K562 (cell line): ENCODE measurements around the gene ENOSF1. TPM values are rescaled to one million over a fixed set of nuclear protein-coding genes. Genes with fewer than 3 reads are reported as not detected.
A peak's percentile ranks its signal among the peaks of the same experiment; 100 is the strongest.

ENCODE experiments used
- ARID1B ChIP-seq: fragments of 450-650 bp; IDR thresholded peaks from 2 replicates; pipeline ENCODE4 v1.6.1; 2016; ENCODE audit warnings: antibody characterized with exemption, mild to moderate bottlenecking, inconsistent platforms
- CSDE1 ChIP-seq, 2 experiments: fragments of 450-650 bp; IDR thresholded peaks; 2 replicates each; pipeline ENCODE4 v1.6.1; 2016; ENCODE audit warnings: mild to moderate bottlenecking in 1 of 2
- CTCFL ChIP-seq: IDR thresholded peaks from 2 replicates; pipeline ENCODE4 v1.6.1; 2011; ENCODE audit warnings: borderline replicate concordance, low read depth, mild to moderate bottlenecking, moderate library complexity, low read length; ENCODE audit not compliant: insufficient read depth, poor library complexity, severe bottlenecking
- DACH1 ChIP-seq: fragments of 450-650 bp; IDR thresholded peaks from 2 replicates; pipeline ENCODE4 v1.6.1; 2018; ENCODE audit not compliant: partially characterized antibody
- GATA2 ChIP-seq: sonication (generic); formaldehyde crosslinking; IDR thresholded peaks from 2 replicates; pipeline ENCODE4 v1.4.0; 2020; ENCODE audit warnings: mild to moderate bottlenecking, missing genetic modification reagents
- HDAC1 ChIP-seq, 2 experiments: fragments of 450-650 bp; IDR thresholded peaks; 2 replicates each; pipeline ENCODE4 v1.6.1; 2016 to 2017; ENCODE audit warnings: inconsistent platforms in 1 of 2, mild to moderate bottlenecking in 1 of 2, moderate library complexity in 1 of 2
- HMGXB4 ChIP-seq: sonication (generic); formaldehyde crosslinking; IDR thresholded peaks from 2 replicates; pipeline ENCODE4 v1.8.1; 2023; ENCODE audit warnings: mild to moderate bottlenecking, missing genetic modification reagents
- HOXB6 ChIP-seq: fragments of 250-450 bp; sonication (Bioruptor Pico); IDR thresholded peaks from 2 replicates; pipeline ENCODE4 v1.5.1; 2022; ENCODE audit warnings: mild to moderate bottlenecking, borderline replicate concordance
- KDM1A ChIP-seq, 2 experiments: fragments of 450-650 bp; IDR thresholded peaks; 2 replicates each; pipeline ENCODE4 v1.6.1; 2016; ENCODE audit warnings: mild to moderate bottlenecking in 2 of 2
- MBD2 ChIP-seq: sonication (generic); IDR thresholded peaks from 2 replicates; pipeline ENCODE4 v1.6.1; 2016; ENCODE audit warnings: low read depth, borderline replicate concordance
- NCOA4 ChIP-seq: fragments of 450-650 bp; IDR thresholded peaks from 2 replicates; pipeline ENCODE4 v1.6.1; 2018; ENCODE audit warnings: mild to moderate bottlenecking; ENCODE audit not compliant: partially characterized antibody
- NFYB ChIP-seq: IDR thresholded peaks from 2 replicates; pipeline ENCODE4 v1.6.1; 2011; ENCODE audit warnings: mild to moderate bottlenecking, moderate library complexity; ENCODE audit not compliant: insufficient read length; ENCODE audit errors: extremely low read depth
- PHB2 ChIP-seq: fragments of 450-650 bp; IDR thresholded peaks from 2 replicates; pipeline ENCODE4 v1.6.1; 2017; ENCODE audit warnings: low read depth
- PTBP1 ChIP-seq: fragments of 200-400 bp; formaldehyde crosslinking; IDR thresholded peaks from 2 replicates; pipeline ENCODE4 v1.6.1; 2017; ENCODE audit warnings: low read depth, low read length
- SAFB ChIP-seq: fragments of 200-400 bp; formaldehyde crosslinking; IDR thresholded peaks from 2 replicates; pipeline ENCODE4 v1.6.1; 2017; ENCODE audit warnings: low read depth, low read length, borderline replicate concordance
- ZFP36 ChIP-seq: fragments of 150-350 bp; IDR thresholded peaks from 2 replicates; pipeline ENCODE4 v1.6.1; 2018; ENCODE audit warnings: low read length, low read depth; ENCODE audit not compliant: partially characterized antibody
- ZFX ChIP-seq: sonication (generic); formaldehyde crosslinking; IDR thresholded peaks from 2 replicates; pipeline ENCODE4 v1.8.0; 2022; ENCODE audit warnings: mild to moderate bottlenecking, missing genetic modification reagents, moderate library complexity
- ZNF140 ChIP-seq: fragments of 250-450 bp; sonication (Bioruptor Pico); IDR thresholded peaks from 2 replicates; pipeline ENCODE4 v1.8.0; 2021; ENCODE audit warnings: moderate library complexity, mild to moderate bottlenecking, inconsistent platforms
- ZNF224 ChIP-seq: sonication (generic); formaldehyde crosslinking; IDR thresholded peaks from 2 replicates; pipeline ENCODE4 v1.8.0; 2022; ENCODE audit warnings: mild to moderate bottlenecking, missing genetic modification reagents
- ZNF41 ChIP-seq: fragments of 250-450 bp; sonication (Bioruptor Pico); conservative IDR thresholded peaks from 2 replicates; pipeline ENCODE4 v1.4.0; 2020; ENCODE audit warnings: mild to moderate bottlenecking
- polyA plus RNA-seq, 8 experiments: library from polyadenylated mRNA; depleted of rRNA in 4 of 8; stranded (reverse) in 5 of 8; unstranded in 3 of 8; fragments of >200 nt; fragmentation: Nextera tagmentation in 2 of 8; fragmentation: Illumina TruSeq in 1 of 8; extraction: Ambion mirVana in 2 of 8; extraction: Trizol in 1 of 8; gene quantifications; 2 replicates each; pipeline versions ENCODE4 v1.2.1 to v1.2.3, GENCODE V29; 2011 to 2014; ENCODE audit warnings: inconsistent platforms in 1 of 8, missing spikeins in 1 of 8
- total RNA-seq, 7 experiments: library from RNA; depleted of rRNA in 6 of 7; stranded (reverse); fragments of >200 nt in 6 of 7; fragmentation: Illumina TruSeq in 2 of 7; extraction: Trizol in 2 of 7; gene quantifications; 2 replicates each; pipeline versions ENCODE4 v1.2.1 to v1.2.3, GENCODE V29; 2011 to 2021; ENCODE audit warnings: low replicate concordance in 1 of 7

The ENOSF1 gene
- total and polyA plus RNA-seq, 9 of the 15 experiments (the other 6 are each of a cell fraction or from before 2014, with no cell fraction given): 15.5 to 66.4 (median 46.5) TPM

- TF ChIP-seq NFYB: no peak
- TF ChIP-seq CSDE1 (IDR thresholded peaks at IDR 0.05): no peak
- peak; percentile 69 for TF ChIP-seq ZFP36
- no peak for TF ChIP-seq SAFB
- TF ChIP-seq CTCFL: no peak
- TF ChIP-seq HMGXB4: no peak
- no peak for TF ChIP-seq HDAC1 (IDR thresholded peaks at IDR 0.05)
- no peak for TF ChIP-seq PTBP1
- no peak for TF ChIP-seq ZNF224 (CRISPR knock-in tag)
- no peak for TF ChIP-seq ZNF41 (CRISPR knock-in tag)
- TF ChIP-seq GATA2 (CRISPR knock-in tag): no peak; the same call in 1 of the 2 replicates
- TF ChIP-seq DACH1: no peak
- TF ChIP-seq MBD2: no peak
- TF ChIP-seq NCOA4: no peak
- no peak for TF ChIP-seq HOXB6
- no peak for TF ChIP-seq PHB2
- TF ChIP-seq KDM1A (IDR thresholded peaks at IDR 0.05): 0 out of 4 replicates have a peak, but pooled peaks have one; percentile 32 to 46
- TF ChIP-seq ARID1B: 0 out of 2 replicates have a peak, but pooled peaks have one; percentile 10
- TF ChIP-seq ZFX (CRISPR knock-in tag): no peak
- TF ChIP-seq ZNF140 (CRISPR knock-in tag): no peak
These were observed 34.5 kb downstream of the ENOSF1 start (continued) for GRCh38 chr18:677951-678381.
